Common myeloid progenitor, CD34-positive (primary cell): Measurements from ENCODE around the gene ANGPTL7.

Source experiments
- CTCF ChIA-PET: fragments of 350-600 bp; sonication (Branson Sonifier 250); formaldehyde crosslinking; loops from one replicate; lab custom pipeline; 2021; ENCODE audit warnings: antibody characterized with exemption; lab: Charles Lee
- POLR2A ChIA-PET: fragments of 350-600 bp; sonication (Branson Sonifier 250); formaldehyde crosslinking; loops from one replicate; lab custom pipeline; 2021; ENCODE audit warnings: antibody characterized with exemption; lab: Charles Lee
- DNase-seq, 3 donors: peaks; one replicate each; pipeline versions ENCODE4 v3.0.0 to v3.0.0-alpha.2; 2013
- H3K27ac ChIP-seq, 2 experiments: 1 replicate in 1 of 2; 2 replicates in 1 of 2; pipeline ENCODE4 v1.7.0; 2013; ENCODE audit warnings: inconsistent platforms in 2 of 2, low read length in 2 of 2, mild to moderate bottlenecking in 2 of 2, low read depth in 1 of 2, moderate library complexity in 1 of 2; ENCODE audit not compliant: severe bottlenecking in 2 of 2, insufficient read depth in 1 of 2, poor library complexity in 1 of 2
- H3K27me3 ChIP-seq, 5 experiments: replicated peaks in 2 of 5; 1 replicate in 3 of 5; 2 replicates in 2 of 5; pipeline versions ENCODE4 v1.6.1 to v1.7.0; 2013; ENCODE audit warnings: low read length in 4 of 5, mild to moderate bottlenecking in 2 of 5, moderate library complexity in 2 of 5, inconsistent platforms in 1 of 5; ENCODE audit not compliant: insufficient read depth in 5 of 5, control insufficient read depth in 4 of 5
- H3K36me3 ChIP-seq, 4 experiments: 1 replicate in 2 of 4; 2 replicates in 2 of 4; pipeline versions ENCODE4 v1.6.1 to v1.7.0; 2013; ENCODE audit warnings: low read length in 3 of 4, control low read depth in 1 of 4, mild to moderate bottlenecking in 1 of 4; ENCODE audit not compliant: control insufficient read depth in 4 of 4, insufficient read depth in 4 of 4
- H3K4me1 ChIP-seq, 4 experiments: 1 replicate in 3 of 4; 2 replicates in 1 of 4; pipeline versions ENCODE4 v1.6.1 to v1.7.1; 2013; ENCODE audit warnings: low read length in 3 of 4, mild to moderate bottlenecking in 3 of 4, control low read depth in 1 of 4, inconsistent platforms in 1 of 4, moderate library complexity in 1 of 4; ENCODE audit not compliant: control insufficient read depth in 4 of 4, insufficient read depth in 4 of 4; ENCODE audit errors: control extremely low read depth in 1 of 4
- H3K4me3 ChIP-seq, 7 experiments: 1 replicate in 4 of 7; 2 replicates in 3 of 7; pipeline versions ENCODE4 v1.5.1 to v1.7.0; 2013; ENCODE audit warnings: mild to moderate bottlenecking in 7 of 7, low read length in 6 of 7, moderate library complexity in 6 of 7, inconsistent platforms in 2 of 7, low read depth in 2 of 7, control low read depth in 1 of 7; ENCODE audit not compliant: insufficient read depth in 4 of 7, control insufficient read depth in 1 of 7; ENCODE audit errors: extremely low read depth in 1 of 7
- H3K9me3 ChIP-seq, 5 experiments: 1 replicate in 4 of 5; 2 replicates in 1 of 5; pipeline versions ENCODE4 v1.6.1 to v1.7.1; 2013; ENCODE audit warnings: low read length in 4 of 5, mild to moderate bottlenecking in 2 of 5, inconsistent platforms in 1 of 5, low read depth in 1 of 5, moderate library complexity in 1 of 5; ENCODE audit not compliant: control insufficient read depth in 4 of 5, insufficient read depth in 2 of 5; ENCODE audit errors: control extremely low read depth in 1 of 5
- WGBS: methylation state at CpG from one replicate; pipeline ENCODE4 v1.1.5; 2013; ENCODE audit not compliant: insufficient coverage; 5-methylcytosine and 5-hydroxymethylcytosine counted together

The ANGPTL7 gene

GRCh38 chr1:11168731-11169130 lies 20.4 kb upstream of the ANGPTL7 start:
- no peaks in the 10 kb centered on the region for H3K9me3 ChIP-seq
- H3K27ac ChIP-seq, result no peak overlapping the region
- ChIA-PET POLR2A (no interaction called here), CTCF (interaction anchor here (0.8 kb wide), 1 partner anchor 48 kb away, joined by 3 read pairs; no protein-coding TSS in a partner anchor)
- H3K27me3 ChIP-seq, result no peaks in the 10 kb centered on the region
- DNase-seq, result no peak
- H3K4me1 ChIP-seq, result no peaks in the 10 kb centered on the region
- WGBS, result no CpG with 5 or more reads among the region's 1 CpG
- peaks cover 0 to 11% (median 4%) of the 10 kb centered on the region in 4 experiments for H3K36me3 ChIP-seq
- H3K4me3 ChIP-seq, result no peak overlapping the region

DNA sequence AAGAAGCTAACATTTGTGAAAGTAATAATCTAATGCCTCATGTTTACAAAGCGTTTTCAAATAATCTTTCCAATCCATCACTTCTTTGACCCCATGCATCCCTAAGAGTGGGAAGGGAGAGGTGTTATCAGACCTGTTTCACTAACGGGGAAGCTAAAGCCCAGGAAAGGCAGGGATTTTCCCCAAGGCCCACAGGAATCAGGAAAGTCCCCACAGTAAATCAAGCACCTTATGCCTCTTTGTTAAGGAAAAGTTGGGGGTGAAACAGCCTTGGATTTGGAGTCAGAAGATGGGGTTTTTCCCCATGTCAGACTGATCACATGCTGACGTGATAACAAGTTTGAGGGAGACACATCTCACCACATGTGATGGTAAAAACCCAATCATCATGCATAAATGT lies 20.0 kb upstream of the ANGPTL7 start:
- no peaks in the 10 kb centered on the region for H3K27me3 ChIP-seq
- peaks cover 0 to 11% (median 4%) of the 10 kb centered on the region in 4 experiments for H3K36me3 ChIP-seq
- ChIA-PET POLR2A (no interaction called here), CTCF (interaction anchor here (1.2 kb wide), 1 partner anchor 10 kb away, joined by 3 read pairs; no protein-coding TSS in a partner anchor)
- H3K4me1 ChIP-seq, result no peaks in the 10 kb centered on the region
- no peak overlapping the region for H3K27ac ChIP-seq
- H3K9me3 ChIP-seq, result no peaks in the 10 kb centered on the region
- no peak for DNase-seq
- no peak overlapping the region for H3K4me3 ChIP-seq
- WGBS, result no CpG with 5 or more reads among the region's 3 CpGs

DNA sequence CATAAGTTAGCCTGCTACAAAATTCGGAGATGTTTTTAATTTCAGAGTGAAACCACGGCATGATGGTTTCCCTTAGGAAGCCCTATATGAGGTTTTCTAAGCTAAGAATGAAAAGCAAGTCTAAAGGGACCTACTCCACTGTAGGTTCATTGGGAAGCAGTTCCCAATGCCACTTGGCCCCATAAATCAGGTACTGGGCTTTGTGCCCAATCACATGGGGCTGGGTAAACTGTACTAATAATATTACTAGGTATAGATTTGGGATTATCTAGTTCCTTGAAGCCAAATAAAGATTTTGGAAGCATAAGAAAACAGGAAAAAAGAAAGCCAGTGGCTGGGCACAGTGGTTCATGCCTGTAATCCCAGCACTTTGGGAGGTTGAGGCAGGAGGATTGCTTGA lies 19.1 kb upstream of the ANGPTL7 start:
- Histone ChIP-seq H3K36me3 (peaks cover 0 to 11% (median 4%) of the 10 kb centered on the region in 4 experiments), H3K4me1 (no peaks in the 10 kb centered on the region), H3K27me3 (no peaks in the 10 kb centered on the region), H3K9me3 (no peaks in the 10 kb centered on the region), H3K4me3 (no peak overlapping the region), H3K27ac (no peak overlapping the region)
- ChIA-PET CTCF (interaction anchor here (1.2 kb wide), 1 partner anchor 11 kb away, joined by 3 read pairs; no protein-coding TSS in a partner anchor), POLR2A (no interaction called here)
- no peak for DNase-seq
- 94% methylated on average over 2 of the region's 2 CpGs for WGBS

DNA sequence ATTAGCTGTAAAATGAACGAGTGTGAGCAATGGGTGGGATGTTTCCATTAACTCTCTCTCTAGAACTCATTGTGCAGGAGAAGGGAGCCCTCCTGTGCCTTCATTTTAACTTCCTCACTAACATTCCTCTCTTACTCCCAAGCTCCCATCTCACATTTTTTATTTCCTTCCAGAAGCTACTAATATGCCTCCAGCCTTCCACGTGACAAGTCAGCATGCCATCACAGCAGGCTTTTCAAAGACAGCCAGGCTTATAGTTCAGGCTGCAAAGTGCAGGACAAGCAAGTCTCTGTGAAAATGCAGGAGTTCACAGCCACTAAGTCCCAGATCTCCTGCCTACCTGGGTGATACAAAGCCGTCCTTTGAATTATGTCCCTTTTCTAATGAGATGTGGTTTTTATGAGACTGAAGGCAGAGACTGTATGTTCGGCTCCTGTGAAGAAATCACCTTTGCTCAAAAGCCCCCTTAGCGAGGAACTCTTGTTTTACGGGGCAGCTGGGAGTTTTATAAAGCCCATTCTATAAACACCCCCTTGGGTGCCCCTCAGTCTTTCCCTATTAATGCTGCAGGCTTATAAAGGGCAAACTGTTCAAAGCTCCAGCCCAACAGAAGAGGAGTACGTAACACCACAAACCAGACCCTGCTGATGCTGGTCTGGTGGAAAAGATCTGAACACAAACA lies 14.8 kb upstream of the ANGPTL7 start:
- H3K4me1 ChIP-seq, result no peaks in the 10 kb centered on the region
- no peaks in the 10 kb centered on the region for H3K27me3 ChIP-seq
- no peaks in the 10 kb centered on the region for H3K9me3 ChIP-seq
- H3K36me3 ChIP-seq, result peaks cover 2 to 14% (median 4%) of the 10 kb centered on the region in 4 experiments
- no peak overlapping the region for H3K27ac ChIP-seq
- H3K4me3 ChIP-seq, result no peak overlapping the region
- 97% methylated on average over 6 of the region's 7 CpGs for WGBS
- CTCF ChIA-PET, result no interaction called here
- POLR2A ChIA-PET, result no interaction called here
- DNase-seq, result no peak

GRCh38 chr1:11175461-11175860 lies 13.7 kb upstream of the ANGPTL7 start:
- POLR2A ChIA-PET, result no interaction called here
- Histone ChIP-seq H3K9me3 (no peaks in the 10 kb centered on the region), H3K27ac (no peak overlapping the region), H3K4me1 (no peaks in the 10 kb centered on the region), H3K36me3 (peaks cover 2 to 16% (median 6%) of the 10 kb centered on the region in 4 experiments), H3K27me3 (no peaks in the 10 kb centered on the region), H3K4me3 (no peak overlapping the region)
- DNase-seq, result no peak
- 86% methylated on average over 9 of the region's 10 CpGs for WGBS
- CTCF ChIA-PET, result interaction anchor here (0.7 kb wide), 1 partner anchor 729 kb away, joined by 4 read pairs; no protein-coding TSS in a partner anchor

- Histone ChIP-seq H3K36me3 (peaks cover 2 to 20% (median 6%) of the 10 kb centered on the region in 4 experiments), H3K4me1 (no peaks in the 10 kb centered on the region), H3K27ac (no peak overlapping the region), H3K9me3 (no peaks in the 10 kb centered on the region), H3K27me3 (no peaks in the 10 kb centered on the region), H3K4me3 (no peak overlapping the region)
- CTCF ChIA-PET, result no interaction called here
- no peak for DNase-seq
- POLR2A ChIA-PET, result no interaction called here
- 97% methylated on average over 11 of the region's 11 CpGs for WGBS
Observed at GRCh38 chr1:11176081-11176706, 13.0 kb upstream of the ANGPTL7 start.
